ENCODE measurements around the gene ALX4.

ALX4 gene

DNA sequence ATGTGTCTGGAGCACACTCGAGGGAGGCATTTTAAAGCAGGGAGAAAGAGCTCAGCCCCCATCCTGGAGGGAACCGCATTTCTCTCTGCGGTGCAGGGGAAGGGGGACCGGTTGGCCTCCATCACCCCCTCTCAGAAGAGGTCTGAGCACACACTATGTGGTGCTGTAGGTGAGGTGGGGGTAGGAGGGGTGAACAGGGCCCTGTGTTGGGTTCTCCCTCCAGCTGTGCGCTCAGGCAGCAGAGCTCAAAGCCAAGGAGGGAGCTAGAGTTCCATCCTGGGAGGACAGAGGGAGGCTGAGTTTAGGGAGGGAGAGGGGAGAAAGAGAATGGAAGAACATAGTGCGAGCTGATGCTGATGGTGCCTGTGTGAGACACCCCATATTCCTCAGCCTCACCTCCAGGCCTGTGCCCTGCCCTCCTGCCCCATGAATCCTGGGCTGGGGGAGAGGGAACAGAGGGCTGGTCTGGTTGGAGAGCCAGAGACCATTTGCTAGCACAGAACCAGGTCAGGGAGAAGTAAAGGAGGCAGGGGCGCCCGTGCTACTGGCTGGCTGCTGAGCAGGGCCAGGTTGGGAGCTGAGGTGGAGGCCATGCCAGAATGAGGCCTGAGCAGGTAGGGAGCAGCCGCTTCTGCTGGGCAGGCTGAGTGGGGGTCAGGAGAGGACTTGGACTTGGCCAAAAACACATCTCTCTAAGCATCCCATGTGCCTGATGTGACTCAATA, 43.7 kb downstream of the ALX4 start:
- Histone ChIP-seq H3F3A (ENCODE audit: low read depth) (no peaks in the 10 kb centered on the region), H3K36me3 (ENCODE audit: insufficient read depth, low read length) (no peaks in the 10 kb centered on the region), H3K9me3 (ENCODE audit: insufficient read depth, low read depth, low read length) (no peaks in the 10 kb centered on the region), H3K9me2 (replicated peaks; ENCODE audit: low read depth, low read length) (no peaks in the 10 kb centered on the region), H3K4me3 (ENCODE audit: low read length, poor library complexity, severe bottlenecking) (no peak overlapping the region), H3K27me3 (ENCODE audit: insufficient read depth, low read length, poor library complexity, severe bottlenecking) (no peaks in the 10 kb centered on the region), H4K20me1 (ENCODE audit: insufficient read depth, low read length, poor library complexity, severe bottlenecking) (no peaks in the 10 kb centered on the region), H2AFZ (ENCODE audit: low read length) (no peak overlapping the region), H3K4me1 (ENCODE audit: insufficient read depth, low read length, poor library complexity, severe bottlenecking) (peaks cover 15% of the 10 kb centered on the region), H3K4me2 (ENCODE audit: low read depth, low read length, poor library complexity, severe bottlenecking) (no peak overlapping the region), H3K9ac (ENCODE audit: low read depth, low read length, poor library complexity, severe bottlenecking) (no peak overlapping the region), H3K79me2 (ENCODE audit: insufficient read depth, low read length) (no peaks in the 10 kb centered on the region)
- no peak for TF ChIP-seq EZH2phosphoT487 (IDR thresholded peaks at IDR 0.05; ENCODE audit: borderline replicate concordance)
- TF ChIP-seq, protein P1, sequence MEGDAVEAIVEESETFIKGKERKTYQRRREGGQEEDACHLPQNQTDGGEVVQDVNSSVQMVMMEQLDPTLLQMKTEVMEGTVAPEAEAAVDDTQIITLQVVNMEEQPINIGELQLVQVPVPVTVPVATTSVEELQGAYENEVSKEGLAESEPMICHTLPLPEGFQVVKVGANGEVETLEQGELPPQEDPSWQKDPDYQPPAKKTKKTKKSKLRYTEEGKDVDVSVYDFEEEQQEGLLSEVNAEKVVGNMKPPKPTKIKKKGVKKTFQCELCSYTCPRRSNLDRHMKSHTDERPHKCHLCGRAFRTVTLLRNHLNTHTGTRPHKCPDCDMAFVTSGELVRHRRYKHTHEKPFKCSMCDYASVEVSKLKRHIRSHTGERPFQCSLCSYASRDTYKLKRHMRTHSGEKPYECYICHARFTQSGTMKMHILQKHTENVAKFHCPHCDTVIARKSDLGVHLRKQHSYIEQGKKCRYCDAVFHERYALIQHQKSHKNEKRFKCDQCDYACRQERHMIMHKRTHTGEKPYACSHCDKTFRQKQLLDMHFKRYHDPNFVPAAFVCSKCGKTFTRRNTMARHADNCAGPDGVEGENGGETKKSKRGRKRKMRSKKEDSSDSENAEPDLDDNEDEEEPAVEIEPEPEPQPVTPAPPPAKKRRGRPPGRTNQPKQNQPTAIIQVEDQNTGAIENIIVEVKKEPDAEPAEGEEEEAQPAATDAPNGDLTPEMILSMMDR (conservative IDR thresholded peaks at IDR 0.05; ENCODE audit: low read length): no peak

DNA sequence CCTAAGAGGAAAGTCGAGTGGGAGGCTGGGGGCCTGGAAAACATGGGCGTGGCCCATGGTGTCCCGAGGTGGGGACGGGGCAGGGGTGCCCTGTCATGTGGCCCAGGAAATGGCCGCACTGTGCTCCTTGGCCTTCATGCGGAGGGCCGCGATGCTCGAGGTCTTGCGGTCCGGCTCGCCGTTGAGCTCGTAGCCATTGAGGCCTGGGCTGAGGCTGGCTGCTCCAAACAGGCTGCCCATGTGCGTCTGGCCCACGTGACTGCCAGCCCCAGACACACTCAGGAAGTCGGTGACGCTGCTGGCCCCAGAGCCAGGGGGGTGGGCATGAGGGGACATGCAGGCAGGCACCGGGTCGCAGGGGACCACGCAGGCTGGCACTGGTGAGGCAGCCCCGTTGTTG, 45.2 kb downstream of the ALX4 start:
- Histone ChIP-seq H3K27me3 (ENCODE audit: insufficient read depth, low read length, poor library complexity, severe bottlenecking) (no peaks in the 10 kb centered on the region), H3K4me2 (ENCODE audit: low read depth, low read length, poor library complexity, severe bottlenecking) (no peak overlapping the region), H3K79me2 (ENCODE audit: insufficient read depth, low read length) (no peaks in the 10 kb centered on the region), H3K4me1 (ENCODE audit: insufficient read depth, low read length, poor library complexity, severe bottlenecking) (peaks cover 15% of the 10 kb centered on the region), H3F3A (ENCODE audit: low read depth) (no peaks in the 10 kb centered on the region), H3K9me2 (replicated peaks; ENCODE audit: low read depth, low read length) (no peaks in the 10 kb centered on the region), H3K36me3 (ENCODE audit: insufficient read depth, low read length) (no peaks in the 10 kb centered on the region), H3K9ac (ENCODE audit: low read depth, low read length, poor library complexity, severe bottlenecking) (no peak overlapping the region), H2AFZ (ENCODE audit: low read length) (no peak overlapping the region), H4K20me1 (ENCODE audit: insufficient read depth, low read length, poor library complexity, severe bottlenecking) (no peaks in the 10 kb centered on the region), H3K4me3 (ENCODE audit: low read length, poor library complexity, severe bottlenecking) (no peak overlapping the region), H3K9me3 (ENCODE audit: insufficient read depth, low read depth, low read length) (no peaks in the 10 kb centered on the region)
- TF ChIP-seq, protein P1 (conservative IDR thresholded peaks at IDR 0.05; ENCODE audit: low read length): no peak
- no peak for TF ChIP-seq EZH2phosphoT487 (IDR thresholded peaks at IDR 0.05; ENCODE audit: borderline replicate concordance)

DNA sequence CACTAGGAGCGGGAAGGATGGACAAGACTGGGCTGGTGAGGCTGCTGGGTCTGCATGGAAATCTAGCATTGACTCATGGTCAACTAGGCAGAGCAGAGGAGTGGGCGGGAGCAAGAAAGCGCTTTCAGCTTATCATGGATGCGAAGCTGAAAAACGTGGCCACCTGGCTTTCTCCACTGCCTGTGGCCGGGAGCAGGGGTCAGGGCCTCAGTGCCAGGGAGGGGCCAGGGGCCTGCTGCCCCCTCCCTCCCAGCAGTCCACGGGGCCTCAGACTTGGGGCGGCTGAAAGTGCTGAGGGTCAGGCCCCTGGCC, 45.5 kb downstream of the ALX4 start:
- Histone ChIP-seq H3K79me2 (ENCODE audit: insufficient read depth, low read length) (no peaks in the 10 kb centered on the region), H3K9me2 (replicated peaks; ENCODE audit: low read depth, low read length) (no peaks in the 10 kb centered on the region), H3K4me1 (ENCODE audit: insufficient read depth, low read length, poor library complexity, severe bottlenecking) (peaks cover 15% of the 10 kb centered on the region), H3K9ac (ENCODE audit: low read depth, low read length, poor library complexity, severe bottlenecking) (no peak overlapping the region), H3K36me3 (ENCODE audit: insufficient read depth, low read length) (no peaks in the 10 kb centered on the region), H3K4me2 (ENCODE audit: low read depth, low read length, poor library complexity, severe bottlenecking) (no peak overlapping the region), H3K27me3 (ENCODE audit: insufficient read depth, low read length, poor library complexity, severe bottlenecking) (no peaks in the 10 kb centered on the region), H3K4me3 (ENCODE audit: low read length, poor library complexity, severe bottlenecking) (no peak overlapping the region), H4K20me1 (ENCODE audit: insufficient read depth, low read length, poor library complexity, severe bottlenecking) (no peaks in the 10 kb centered on the region), H3F3A (ENCODE audit: low read depth) (no peaks in the 10 kb centered on the region), H3K9me3 (ENCODE audit: insufficient read depth, low read depth, low read length) (no peaks in the 10 kb centered on the region), H2AFZ (ENCODE audit: low read length) (no peak overlapping the region)
- TF ChIP-seq EZH2phosphoT487 (IDR thresholded peaks at IDR 0.05; ENCODE audit: borderline replicate concordance): no peak
- TF ChIP-seq, protein P1 (conservative IDR thresholded peaks at IDR 0.05; ENCODE audit: low read length): no peak

Data from Loucy (cell line).